Activated CD4-positive, alpha-beta T cell treated with anti-CD3 and anti-CD28 coated beads for 24 hours (primary cell): Measurements from ENCODE around the gene AGBL1.

ENCODE experiments used
- DNase-seq, 2 donors: peaks; one replicate each; pipeline ENCODE4 v3.0.0-alpha.2; 2020; ENCODE audit warnings: low read depth in 2 of 2

AGBL1 gene

GRCh38 chr15:86644339-86644738 is 564.7 kb downstream of the AGBL1 start:
- DNase-seq, result no peak

- no peak for DNase-seq
Observed at GRCh38 chr15:86645925-86646500, 566.3 kb downstream of the AGBL1 start.

- DNase-seq, result no peak
Observed at GRCh38 chr15:86647810-86648440, 568.3 kb downstream of the AGBL1 start.

GRCh38 chr15:86649277-86649676 is 569.6 kb downstream of the AGBL1 start:
- no peak for DNase-seq

GRCh38 chr15:86650094-86650493 is 570.4 kb downstream of the AGBL1 start:
- no peak for DNase-seq

DNA sequence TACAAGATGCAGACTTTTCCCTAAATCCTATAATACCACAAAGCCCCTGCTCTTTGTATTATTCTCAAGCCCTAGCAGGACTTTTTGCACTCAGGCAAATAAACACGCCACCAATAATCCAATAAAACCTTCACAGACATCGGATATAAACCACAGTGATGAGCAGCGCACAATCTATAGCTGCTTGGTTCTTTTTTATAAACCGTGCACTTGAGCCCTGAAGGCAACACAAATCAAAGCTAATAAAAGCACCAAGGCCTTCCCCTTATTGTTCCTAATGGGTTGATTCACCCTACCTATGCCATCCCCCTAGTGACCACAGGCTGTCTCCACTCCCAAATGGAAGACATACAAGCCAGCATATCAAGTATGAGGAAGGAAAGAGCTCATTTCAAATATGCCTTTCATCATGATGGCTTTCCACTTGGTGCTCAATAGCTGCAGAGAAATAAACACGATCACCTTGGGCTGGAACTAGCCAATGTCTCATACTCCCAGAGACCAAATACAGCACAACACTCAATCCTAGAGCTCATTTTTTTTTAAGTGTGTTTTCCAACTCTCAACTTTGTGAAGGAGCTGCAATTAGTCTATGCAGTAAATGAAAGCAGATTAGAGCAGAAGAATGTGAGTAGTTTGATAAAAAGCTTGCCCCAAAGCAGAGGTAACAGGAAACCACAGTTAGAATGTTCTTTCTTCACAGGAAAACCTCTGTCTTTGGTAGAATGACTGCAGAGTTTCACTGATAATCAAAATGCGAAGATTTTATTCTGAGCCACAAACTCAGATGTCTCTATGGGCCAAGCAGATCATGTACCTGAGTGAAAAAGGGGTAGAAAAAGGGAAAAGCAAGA is 573.9 kb downstream of the AGBL1 start:
- no peak for DNase-seq

GRCh38 chr15:86654501-86654900 is 574.8 kb downstream of the AGBL1 start:
- DNase-seq, result no peak

DNA sequence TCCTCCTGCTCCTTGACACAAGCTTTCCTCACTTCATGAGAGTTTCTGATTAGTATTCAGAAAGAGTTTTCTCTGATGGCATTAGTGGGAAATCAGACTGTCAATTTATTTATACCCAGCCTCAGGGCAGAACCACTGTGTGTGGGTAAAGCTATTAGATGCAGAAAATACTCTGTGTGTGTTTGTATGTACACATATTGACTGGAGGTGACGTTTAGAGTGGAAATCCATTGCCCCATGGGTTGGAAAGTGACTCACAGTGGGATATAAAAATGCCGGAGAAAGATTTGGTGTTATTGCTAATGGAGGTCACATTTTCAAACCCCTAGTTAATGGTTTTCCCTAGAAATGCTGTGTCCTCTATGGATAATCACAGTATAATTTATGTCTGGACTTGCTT is 577.6 kb downstream of the AGBL1 start:
- no peak for DNase-seq

- no peak for DNase-seq
Observed at GRCh38 chr15:86659724-86660411, 580.2 kb downstream of the AGBL1 start.

- DNase-seq, result no peak
Observed at GRCh38 chr15:86661580-86661979, 581.9 kb downstream of the AGBL1 start.

GRCh38 chr15:86663304-86663703 is 583.6 kb downstream of the AGBL1 start:
- no peak for DNase-seq

DNA sequence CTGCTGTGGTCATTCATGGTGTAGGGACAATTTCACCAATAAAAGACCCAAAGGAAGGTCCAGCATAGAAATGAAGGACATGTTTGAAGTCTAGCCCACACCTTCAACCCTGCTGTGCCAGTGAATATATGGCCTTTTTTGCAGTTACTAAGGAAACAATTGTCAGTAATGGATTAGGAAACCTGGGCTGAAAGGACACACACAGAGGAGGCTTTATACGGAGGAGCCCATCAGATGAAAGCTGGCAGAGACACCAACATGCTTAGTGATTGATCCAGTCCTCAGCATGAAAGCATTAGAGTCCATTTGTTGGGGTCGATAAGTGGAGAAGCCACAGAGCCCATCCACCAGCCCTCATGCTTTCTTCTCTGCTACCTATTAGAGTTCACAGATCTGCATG is 584.3 kb downstream of the AGBL1 start:
- DNase-seq, result no peak

DNA sequence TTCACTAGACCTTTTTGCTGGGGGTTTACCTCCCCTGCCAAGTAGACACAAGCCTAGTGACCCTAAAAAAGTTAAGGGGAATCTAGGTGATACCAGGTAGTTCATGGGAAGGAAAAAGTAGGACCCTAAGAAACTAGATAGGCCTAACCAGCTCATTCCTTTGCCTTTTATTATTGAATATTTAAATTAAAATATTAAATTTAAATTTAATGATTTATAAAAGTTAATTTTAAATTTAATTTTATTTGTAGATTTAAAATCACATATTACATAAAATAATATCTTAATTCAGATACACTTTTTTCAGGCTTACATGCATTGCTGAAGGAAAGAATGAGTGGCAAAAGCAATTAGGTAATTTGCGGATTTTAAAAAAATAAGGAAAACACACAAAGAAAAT is 584.9 kb downstream of the AGBL1 start:
- no peak for DNase-seq

- DNase-seq, result no peak
Observed at GRCh38 chr15:86676002-86676401, 596.3 kb downstream of the AGBL1 start.

DNA sequence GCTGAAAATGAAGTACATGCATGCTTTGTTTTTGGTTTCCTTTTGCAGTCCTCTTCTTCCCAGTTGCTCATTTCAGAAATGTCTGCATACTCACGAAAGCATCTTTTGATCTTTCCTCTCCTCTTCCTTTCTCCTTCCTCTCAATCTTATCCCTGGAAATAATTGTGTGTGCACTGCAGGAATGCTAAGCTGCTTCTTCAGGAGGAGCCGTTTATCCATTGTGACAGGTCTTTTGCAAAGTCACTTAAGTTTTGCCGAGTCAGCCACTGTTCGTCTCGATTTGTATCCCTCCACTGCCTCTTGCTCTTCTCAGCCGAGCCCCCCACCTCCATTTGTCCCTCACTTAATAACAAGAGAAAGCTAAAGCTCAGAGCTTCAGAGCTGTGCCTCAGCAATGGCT is 597.6 kb downstream of the AGBL1 start:
- DNase-seq, result no peak

DNA sequence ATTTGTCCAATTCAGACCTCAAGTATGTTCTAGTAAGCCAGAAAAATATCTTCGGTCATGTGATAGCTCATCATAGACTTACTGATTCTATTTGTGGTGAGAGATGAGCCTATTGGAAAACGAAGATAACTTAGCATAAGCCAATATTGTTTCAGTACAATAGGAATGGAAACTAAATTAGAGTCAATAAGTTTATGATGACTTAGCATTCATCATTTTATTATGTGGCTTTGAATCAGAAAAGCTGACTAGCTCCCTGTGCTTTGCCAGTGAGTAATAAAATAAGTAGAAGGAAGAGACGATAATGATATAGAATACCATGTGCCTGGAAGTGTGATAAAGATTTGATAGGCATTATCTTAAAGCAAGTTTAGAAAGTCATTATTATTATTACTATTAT is 605.6 kb downstream of the AGBL1 start:
- no peak for DNase-seq

DNA sequence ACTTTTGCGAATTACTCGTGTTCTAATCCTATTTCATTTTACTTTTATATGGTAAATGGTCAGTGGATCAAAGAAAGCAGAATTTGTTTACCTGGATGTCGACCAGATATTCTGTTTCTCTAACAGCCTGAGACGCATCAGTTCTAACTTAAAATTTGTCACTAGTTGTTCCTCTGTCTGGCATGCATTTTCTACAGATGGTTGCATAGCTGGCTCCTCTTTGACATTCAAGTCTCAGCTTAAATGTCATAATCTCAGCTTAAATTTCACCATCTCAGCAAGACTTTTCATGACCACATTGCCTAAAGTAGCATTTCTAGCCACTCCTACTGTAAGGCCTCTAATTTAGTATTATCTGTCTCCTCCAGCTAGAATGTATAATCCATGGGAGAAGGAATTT is 609.3 kb downstream of the AGBL1 start:
- no peak for DNase-seq

DNA sequence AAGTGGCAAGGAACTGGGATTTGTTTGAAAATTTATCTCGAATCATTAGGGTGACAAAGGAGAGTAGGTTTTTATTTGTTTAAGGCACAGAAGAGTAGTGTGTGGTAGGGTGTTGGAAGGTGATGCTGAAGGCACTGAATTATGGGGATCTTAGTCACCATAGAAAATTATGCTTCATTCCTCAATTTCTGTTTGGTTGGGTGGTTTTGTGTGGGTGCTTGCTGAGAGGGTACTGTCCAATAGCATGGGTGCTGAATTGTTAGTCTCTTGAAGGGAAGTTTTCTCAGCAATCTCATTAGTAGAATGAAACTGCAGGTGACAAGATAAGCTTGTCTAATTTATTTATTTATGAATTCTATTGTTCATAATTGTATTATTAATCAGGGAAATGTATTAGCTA is 610.9 kb downstream of the AGBL1 start:
- peak in 1 of 2 donors; percentile 2 for DNase-seq

DNA sequence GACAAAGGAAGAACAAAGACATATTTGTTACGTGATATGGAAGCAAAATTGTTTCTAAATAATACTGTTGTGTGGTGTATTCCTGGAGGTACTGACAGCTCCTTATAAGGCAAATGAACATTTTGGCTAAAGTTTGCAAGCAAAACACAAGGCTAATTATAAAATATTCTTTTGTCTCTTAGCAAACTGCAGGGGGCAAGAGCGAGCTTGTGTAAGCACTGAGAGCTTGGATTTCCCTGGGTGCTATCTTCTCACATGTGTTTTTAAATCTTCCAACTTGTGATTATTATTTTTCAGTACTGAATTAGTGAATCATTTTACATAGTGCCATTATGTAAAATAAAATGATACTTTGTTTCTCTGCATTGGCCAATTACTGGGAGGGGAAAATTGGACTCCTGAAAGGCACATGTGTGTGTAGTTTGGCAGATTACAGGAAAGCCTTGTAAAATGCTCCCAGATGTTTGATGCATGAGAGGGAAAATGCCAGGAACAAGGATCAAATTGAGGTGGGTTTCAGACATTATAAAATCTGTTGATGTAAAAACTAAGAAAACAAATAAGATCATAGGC is 611.5 kb downstream of the AGBL1 start:
- DNase-seq, result no peak

DNA sequence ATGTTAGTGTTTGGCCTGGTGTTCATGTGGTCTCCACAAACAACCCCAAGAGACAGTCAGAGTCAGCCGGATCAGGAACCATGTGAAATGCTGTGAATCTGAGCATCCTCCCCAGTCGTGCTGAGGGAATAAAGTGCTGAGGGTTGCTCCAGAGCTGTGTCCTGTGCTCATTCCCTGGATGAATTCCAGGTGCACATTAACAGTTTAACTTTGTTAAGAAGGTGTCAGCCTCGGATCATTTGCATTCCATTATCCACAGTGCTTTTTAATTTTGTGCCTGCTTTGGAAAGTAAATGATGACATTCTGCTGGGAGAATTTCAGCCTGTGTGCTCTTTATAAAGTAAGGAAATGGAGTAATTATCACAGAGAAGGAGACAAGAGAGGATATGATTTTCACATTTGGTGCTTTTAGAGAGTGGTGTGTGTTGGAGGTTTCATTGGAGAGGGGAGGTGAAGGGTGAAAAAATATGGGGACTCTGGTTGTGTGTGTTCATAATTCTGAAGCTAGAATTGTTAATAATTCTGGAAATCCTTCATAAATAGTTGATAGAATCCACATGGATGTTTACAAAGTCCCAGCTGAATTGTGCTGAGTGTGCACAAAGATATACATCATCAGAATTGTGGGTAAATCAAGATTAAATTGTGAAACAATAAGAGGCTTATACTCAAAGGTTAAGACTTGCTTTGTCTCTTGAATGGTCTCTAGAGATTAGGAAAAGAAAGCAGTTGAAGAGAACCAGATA is 621.4 kb downstream of the AGBL1 start:
- DNase-seq, result no peak

GRCh38 chr15:86701611-86701963 is 621.9 kb downstream of the AGBL1 start:
- no peak for DNase-seq

DNA sequence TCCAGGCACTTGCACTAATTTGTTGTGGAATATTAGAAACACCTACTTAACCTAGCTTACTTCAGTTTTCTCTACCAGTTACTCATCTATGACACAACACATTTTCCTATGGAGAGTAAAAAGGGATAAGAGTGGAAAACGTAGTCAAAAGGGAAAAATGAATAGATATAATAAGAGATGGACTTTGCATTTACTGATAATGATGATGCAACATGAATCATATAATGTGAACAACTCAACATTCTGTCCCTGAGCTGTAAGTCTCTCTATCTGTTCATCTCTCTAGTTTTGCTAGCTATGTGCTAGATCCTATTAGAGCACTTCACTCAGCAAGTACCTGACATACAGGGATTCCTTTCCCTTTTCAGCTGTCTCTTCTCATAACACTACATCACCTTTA is 627.1 kb downstream of the AGBL1 start:
- no peak for DNase-seq
